OCI-LY1 (cell line): ENCODE results near the gene HDGFL3.

ENCODE experiments used
- CTCF ChIP-seq: fragments of 200-600 bp; sonication (generic), shearing (Covaris generic); IDR thresholded peaks from 2 replicates; pipeline ENCODE4 v1.5.1; 2017; ENCODE audit warnings: mild to moderate bottlenecking, antibody characterized with exemption, low read length, moderate library complexity, mixed read lengths
- EZH2 ChIP-seq: fragments of 200-600 bp; sonication (generic), shearing (Covaris generic); IDR thresholded peaks from 2 replicates; pipeline ENCODE4 v1.8.0; 2017; ENCODE audit warnings: borderline replicate concordance, mixed run types, mild to moderate bottlenecking, antibody characterized with exemption, low read length, moderate library complexity, mixed read lengths

GRCh38 chr15:83199288-83199687 lies 8.3 kb downstream of the HDGFL3 start:
- TF ChIP-seq CTCF (no peak), EZH2 (no peak)
